ENCODE data around the gene HIPK4. TPM values are rescaled to one million over a fixed set of nuclear protein-coding genes. Genes with fewer than 3 reads are reported as not detected.

Gene HIPK4
- total and polyA plus RNA-seq, 9 of the 15 experiments (the other 6 are each of a cell fraction or from before 2014, with no cell fraction given): 0.06 to 0.09 TPM; not detected in 7

- TF ChIP-seq CUX1 (CRISPR knock-in tag; IDR thresholded peaks at IDR 0.05): no peak
- no peak for TF ChIP-seq RHOXF2B (CRISPR knock-in tag; conservative IDR thresholded peaks at IDR 0.05)
- peak; percentile 84 for TF ChIP-seq SMARCA4 (IDR thresholded peaks at IDR 0.05)
- TF ChIP-seq CSDE1 (IDR thresholded peaks at IDR 0.05): no peak
- TF ChIP-seq ZNF561 (CRISPR knock-in tag; conservative IDR thresholded peaks at IDR 0.05): no peak
- TF ChIP-seq CC2D1A (IDR thresholded peaks at IDR 0.05): no peak
- TF ChIP-seq ZNF263 (CRISPR knock-in tag; IDR thresholded peaks at IDR 0.05; ENCODE audit: borderline replicate concordance): no peak
- no peak for TF ChIP-seq SLC30A9 (CRISPR knock-in tag; IDR thresholded peaks at IDR 0.05)
- TF ChIP-seq MXI1 (IDR thresholded peaks at IDR 0.05; ENCODE audit: low read depth, low read length): no peak
- no peak for TF ChIP-seq ZNF444 (CRISPR knock-in tag; IDR thresholded peaks at IDR 0.05)
- no peak for TF ChIP-seq ZNF589 (CRISPR knock-in tag; IDR thresholded peaks at IDR 0.05; ENCODE audit: low read depth)
- 0 out of 2 replicates have a peak, but pooled peaks have one; percentile 48 for TF ChIP-seq ZNF165 (CRISPR knock-in tag; IDR thresholded peaks at IDR 0.05; ENCODE audit: borderline replicate concordance)
- no peak for TF ChIP-seq PHF20 (IDR thresholded peaks at IDR 0.05; ENCODE audit: partially characterized antibody)
- no peak for TF ChIP-seq EZH2 (IDR thresholded peaks at IDR 0.05; ENCODE audit: borderline replicate concordance, low read depth, low read length)
- TF ChIP-seq ZSCAN32 (CRISPR knock-in tag; IDR thresholded peaks at IDR 0.05): no peak
- TF ChIP-seq HBP1 (CRISPR knock-in tag; IDR thresholded peaks at IDR 0.05): 0 out of 2 replicates have a peak, but pooled peaks have one; percentile 9
- TF ChIP-seq EWSR1 (IDR thresholded peaks at IDR 0.05; ENCODE audit: borderline replicate concordance, low read depth, partially characterized antibody): no peak
- TF ChIP-seq HOMEZ (CRISPR knock-in tag; IDR thresholded peaks at IDR 0.05): no peak
- TF ChIP-seq HNRNPUL1 (IDR thresholded peaks at IDR 0.05; ENCODE audit: low read length): no peak
- TF ChIP-seq ZNF3 (CRISPR knock-in tag; IDR thresholded peaks at IDR 0.05): no peak
These were observed 26.9 kb downstream of the HIPK4 start (continued) for GRCh38 chr19:40363069-40363468.

Measured in K562 (cell line).